ENCODE results near the gene CCNK. TPM values are rescaled to one million over a fixed set of nuclear protein-coding genes. Genes with fewer than 3 reads are reported as not detected.

CCNK gene
- total RNA-seq, 2 donors from 2014 or later = 65.8 to 67.7 TPM

DNA sequence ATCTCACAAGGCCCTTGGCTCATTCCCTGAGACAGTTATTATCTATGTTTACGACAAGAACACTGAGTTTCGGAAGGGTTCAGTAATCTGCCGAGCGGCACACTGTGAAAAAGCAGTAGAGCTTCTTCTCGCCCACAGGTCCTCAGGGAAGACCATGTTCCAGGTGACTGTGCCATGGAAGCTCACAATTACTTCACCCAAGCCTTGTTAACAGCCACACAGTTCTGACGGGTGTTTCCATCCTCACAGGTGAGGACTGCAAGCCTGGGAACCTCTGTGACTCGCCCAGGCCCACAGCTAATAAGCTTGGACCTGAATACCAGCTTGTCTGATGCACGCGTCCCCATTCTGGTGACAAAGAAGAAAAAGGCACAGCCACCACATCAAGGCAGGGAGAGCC, 15.9 kb upstream of the CCNK start:
- no peaks in the 10 kb centered on the region for H3K36me3 ChIP-seq
- no peak overlapping the region for H3K9ac ChIP-seq (ENCODE audit: low read depth in 2 of 2, low read length in 2 of 2)
- no peaks in the 10 kb centered on the region for H3K27me3 ChIP-seq
- no peak overlapping the region for H3K27ac ChIP-seq
- DNase-seq = no peak
- intact Hi-C loops (cut with DNase I) = no loop called here
- no peak overlapping the region for H3K4me3 ChIP-seq
- no peaks in the 10 kb centered on the region for H3K9me3 ChIP-seq
- H3K4me1 ChIP-seq = no peaks in the 10 kb centered on the region
- TF ChIP-seq, protein P1, sequence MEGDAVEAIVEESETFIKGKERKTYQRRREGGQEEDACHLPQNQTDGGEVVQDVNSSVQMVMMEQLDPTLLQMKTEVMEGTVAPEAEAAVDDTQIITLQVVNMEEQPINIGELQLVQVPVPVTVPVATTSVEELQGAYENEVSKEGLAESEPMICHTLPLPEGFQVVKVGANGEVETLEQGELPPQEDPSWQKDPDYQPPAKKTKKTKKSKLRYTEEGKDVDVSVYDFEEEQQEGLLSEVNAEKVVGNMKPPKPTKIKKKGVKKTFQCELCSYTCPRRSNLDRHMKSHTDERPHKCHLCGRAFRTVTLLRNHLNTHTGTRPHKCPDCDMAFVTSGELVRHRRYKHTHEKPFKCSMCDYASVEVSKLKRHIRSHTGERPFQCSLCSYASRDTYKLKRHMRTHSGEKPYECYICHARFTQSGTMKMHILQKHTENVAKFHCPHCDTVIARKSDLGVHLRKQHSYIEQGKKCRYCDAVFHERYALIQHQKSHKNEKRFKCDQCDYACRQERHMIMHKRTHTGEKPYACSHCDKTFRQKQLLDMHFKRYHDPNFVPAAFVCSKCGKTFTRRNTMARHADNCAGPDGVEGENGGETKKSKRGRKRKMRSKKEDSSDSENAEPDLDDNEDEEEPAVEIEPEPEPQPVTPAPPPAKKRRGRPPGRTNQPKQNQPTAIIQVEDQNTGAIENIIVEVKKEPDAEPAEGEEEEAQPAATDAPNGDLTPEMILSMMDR (IDR thresholded peaks at IDR 0.05) = no peak

DNA sequence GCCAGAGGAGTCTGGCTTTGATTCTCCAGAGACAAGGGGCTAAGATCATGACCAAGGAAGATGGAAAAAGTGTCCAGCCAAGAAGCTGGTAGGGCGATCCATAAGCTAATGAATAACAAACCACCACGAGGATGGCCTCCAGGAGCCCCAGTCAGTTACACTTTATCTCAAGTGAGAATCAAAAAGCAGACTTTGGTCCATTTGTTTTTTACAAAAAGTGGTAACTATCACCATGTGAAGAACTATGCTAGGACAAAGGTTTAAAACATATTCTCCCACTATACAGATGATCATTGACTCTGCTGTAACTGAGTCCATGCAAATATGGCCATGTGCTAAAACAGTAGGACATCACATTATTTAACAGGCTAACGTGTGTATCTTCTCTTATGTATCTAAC, 14.5 kb upstream of the CCNK start:
- H3K36me3 ChIP-seq = no peaks in the 10 kb centered on the region
- no peak overlapping the region for H3K9ac ChIP-seq (ENCODE audit: low read depth in 2 of 2, low read length in 2 of 2)
- H3K4me1 ChIP-seq = no peaks in the 10 kb centered on the region
- H3K27me3 ChIP-seq = no peaks in the 10 kb centered on the region
- TF ChIP-seq, protein P1 (IDR thresholded peaks at IDR 0.05) = no peak
- no peak for DNase-seq
- H3K9me3 ChIP-seq = no peaks in the 10 kb centered on the region
- no peak overlapping the region for H3K27ac ChIP-seq
- intact Hi-C loops (cut with DNase I) = no loop called here
- H3K4me3 ChIP-seq = no peak overlapping the region

DNA sequence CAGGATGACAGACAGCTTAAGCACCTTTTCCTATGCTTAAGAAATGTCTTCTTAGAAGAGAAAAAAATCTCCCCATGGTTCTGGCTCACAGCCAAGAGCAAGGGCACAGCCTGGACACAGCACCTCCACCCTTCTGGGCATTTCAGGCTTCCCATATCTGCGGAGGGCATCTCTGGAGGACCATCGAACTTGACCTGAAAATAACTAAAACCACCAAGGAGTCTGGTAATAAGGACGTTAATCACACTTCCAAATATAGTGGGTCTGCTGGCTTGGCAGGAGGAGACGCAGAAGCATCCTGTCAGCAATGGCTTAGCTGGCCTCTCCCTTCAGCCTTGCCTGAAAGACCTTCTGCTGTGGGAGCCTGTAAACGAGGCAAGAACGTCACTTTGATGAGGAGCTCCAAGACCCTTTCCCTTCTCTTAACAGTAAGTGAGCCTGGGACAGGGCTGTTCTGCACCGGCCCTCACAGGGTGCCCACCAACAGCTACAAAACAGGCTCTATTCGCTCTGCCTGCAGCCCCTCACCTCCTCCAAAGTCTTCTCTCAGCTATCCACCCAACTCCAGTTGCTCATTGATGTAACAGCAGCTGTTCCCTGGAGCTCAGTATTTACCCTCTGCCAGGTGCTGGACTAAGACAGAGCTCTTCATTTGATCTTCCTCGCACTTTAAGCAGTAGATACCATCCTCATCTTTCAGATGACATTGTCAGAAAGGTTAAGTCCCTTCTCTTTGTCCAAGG, 13.7 kb upstream of the CCNK start:
- intact Hi-C loops (cut with DNase I) = no loop called here
- Histone ChIP-seq H3K9ac (ENCODE audit: low read depth in 2 of 2, low read length in 2 of 2) (no peak overlapping the region), H3K4me3 (no peak overlapping the region), H3K36me3 (no peaks in the 10 kb centered on the region), H3K4me1 (no peaks in the 10 kb centered on the region), H3K27me3 (no peaks in the 10 kb centered on the region), H3K9me3 (no peaks in the 10 kb centered on the region), H3K27ac (no peak overlapping the region)
- TF ChIP-seq, protein P1 (IDR thresholded peaks at IDR 0.05) = no peak
- DNase-seq = no peak

GRCh38 chr14:99468081-99468480, 13.1 kb upstream of the CCNK start:
- intact Hi-C loops (cut with DNase I) = no loop called here
- DNase-seq = no peak
- no peak overlapping the region for H3K27ac ChIP-seq
- H3K9ac ChIP-seq (ENCODE audit: low read depth in 2 of 2, low read length in 2 of 2) = peak overlapping the region in 1 of 2 donors; percentile 28
- no peaks in the 10 kb centered on the region for H3K27me3 ChIP-seq
- H3K4me3 ChIP-seq = no peak overlapping the region
- H3K4me1 ChIP-seq = no peaks in the 10 kb centered on the region
- H3K36me3 ChIP-seq = no peaks in the 10 kb centered on the region
- TF ChIP-seq, protein P1 (IDR thresholded peaks at IDR 0.05) = no peak
- H3K9me3 ChIP-seq = no peaks in the 10 kb centered on the region

- Histone ChIP-seq H3K27me3 (no peaks in the 10 kb centered on the region), H3K36me3 (no peaks in the 10 kb centered on the region), H3K9ac (ENCODE audit: low read depth in 2 of 2, low read length in 2 of 2) (peak overlapping the region in 1 of 2 donors; percentile 28), H3K27ac (no peak overlapping the region), H3K4me3 (no peak overlapping the region), H3K9me3 (no peaks in the 10 kb centered on the region), H3K4me1 (no peaks in the 10 kb centered on the region)
- no peak for DNase-seq
- intact Hi-C loops (cut with DNase I) = no loop called here
- TF ChIP-seq, protein P1 (IDR thresholded peaks at IDR 0.05) = no peak
Measured at GRCh38 chr14:99468836-99469592, 12.2 kb upstream of the CCNK start.
